ENCODE results near the gene CHRNA7. TPM values are rescaled to one million over a fixed set of nuclear protein-coding genes. Genes with fewer than 3 reads are reported as not detected.
"Not testable (repeated sequence)": the region's sequence is repeated elsewhere in the genome, so short reads cannot be mapped to it uniquely, and the experiment has no call there.

Gene CHRNA7
- total RNA-seq, 1 experiment from 2014 or later: 4.0 TPM

GRCh38 chr15:32120577-32121383, 90.5 kb downstream of the CHRNA7 start:
- no peak for DNase-seq (ENCODE audit: low spot score)

- DNase-seq (ENCODE audit: low spot score): no peak
Measured at GRCh38 chr15:32121384-32121695, 91.0 kb downstream of the CHRNA7 start.

- no peak for DNase-seq (ENCODE audit: low spot score)
Measured at GRCh38 chr15:32122013-32122412, 91.7 kb downstream of the CHRNA7 start.

GRCh38 chr15:32123473-32123872, 93.2 kb downstream of the CHRNA7 start:
- no peak for DNase-seq (ENCODE audit: low spot score)

GRCh38 chr15:32124726-32125125, 94.4 kb downstream of the CHRNA7 start:
- DNase-seq (ENCODE audit: low spot score): no peak

GRCh38 chr15:32125595-32125994, 95.3 kb downstream of the CHRNA7 start:
- no peak for DNase-seq (ENCODE audit: low spot score)

- no peak for DNase-seq (ENCODE audit: low spot score)
Measured at GRCh38 chr15:32129815-32130214, 99.5 kb downstream of the CHRNA7 start.

- DNase-seq (ENCODE audit: low spot score): no peak
Measured at GRCh38 chr15:32130823-32131222, 100.5 kb downstream of the CHRNA7 start.

- DNase-seq (ENCODE audit: low spot score): no peak
Measured at GRCh38 chr15:32131803-32132202, 101.5 kb downstream of the CHRNA7 start.

GRCh38 chr15:32132859-32133258, 102.5 kb downstream of the CHRNA7 start:
- no peak for DNase-seq (ENCODE audit: low spot score)

GRCh38 chr15:32134842-32135241, 104.5 kb downstream of the CHRNA7 start:
- no peak for DNase-seq (ENCODE audit: low spot score)

- no peak for DNase-seq (ENCODE audit: low spot score)
Measured at GRCh38 chr15:32135335-32135734, 105.0 kb downstream of the CHRNA7 start.

GRCh38 chr15:32145512-32145911, 115.2 kb downstream of the CHRNA7 start:
- not testable (repeated sequence) for DNase-seq (ENCODE audit: low spot score)

GRCh38 chr15:32148833-32149555, 118.7 kb downstream of the CHRNA7 start:
- no peak for DNase-seq (ENCODE audit: low spot score)

GRCh38 chr15:32152574-32152973, 122.3 kb downstream of the CHRNA7 start:
- DNase-seq (ENCODE audit: low spot score): no peak

- not testable (repeated sequence) for DNase-seq (ENCODE audit: low spot score)
Measured at GRCh38 chr15:32153868-32154623, 123.7 kb downstream of the CHRNA7 start.

GRCh38 chr15:32162143-32162542, 131.8 kb downstream of the CHRNA7 start:
- DNase-seq (ENCODE audit: low spot score): not testable (repeated sequence)

- DNase-seq (ENCODE audit: low spot score): not testable (repeated sequence)
Measured at GRCh38 chr15:32164065-32164464, 133.8 kb downstream of the CHRNA7 start.

- not testable (repeated sequence) for DNase-seq (ENCODE audit: low spot score)
Measured at GRCh38 chr15:32164747-32165146, 134.4 kb downstream of the CHRNA7 start.

- DNase-seq (ENCODE audit: low spot score): not testable (repeated sequence)
Measured at GRCh38 chr15:32165775-32166174, 135.5 kb downstream of the CHRNA7 start.

GRCh38 chr15:32166270-32166669, 136.0 kb downstream of the CHRNA7 start:
- not testable (repeated sequence) for DNase-seq (ENCODE audit: low spot score)

- not testable (repeated sequence) for DNase-seq (ENCODE audit: low spot score)
Measured at GRCh38 chr15:32167913-32168312, 137.6 kb downstream of the CHRNA7 start.

All from H4 (cell line).